ENCODE results near the gene BTN2A1.

DNA sequence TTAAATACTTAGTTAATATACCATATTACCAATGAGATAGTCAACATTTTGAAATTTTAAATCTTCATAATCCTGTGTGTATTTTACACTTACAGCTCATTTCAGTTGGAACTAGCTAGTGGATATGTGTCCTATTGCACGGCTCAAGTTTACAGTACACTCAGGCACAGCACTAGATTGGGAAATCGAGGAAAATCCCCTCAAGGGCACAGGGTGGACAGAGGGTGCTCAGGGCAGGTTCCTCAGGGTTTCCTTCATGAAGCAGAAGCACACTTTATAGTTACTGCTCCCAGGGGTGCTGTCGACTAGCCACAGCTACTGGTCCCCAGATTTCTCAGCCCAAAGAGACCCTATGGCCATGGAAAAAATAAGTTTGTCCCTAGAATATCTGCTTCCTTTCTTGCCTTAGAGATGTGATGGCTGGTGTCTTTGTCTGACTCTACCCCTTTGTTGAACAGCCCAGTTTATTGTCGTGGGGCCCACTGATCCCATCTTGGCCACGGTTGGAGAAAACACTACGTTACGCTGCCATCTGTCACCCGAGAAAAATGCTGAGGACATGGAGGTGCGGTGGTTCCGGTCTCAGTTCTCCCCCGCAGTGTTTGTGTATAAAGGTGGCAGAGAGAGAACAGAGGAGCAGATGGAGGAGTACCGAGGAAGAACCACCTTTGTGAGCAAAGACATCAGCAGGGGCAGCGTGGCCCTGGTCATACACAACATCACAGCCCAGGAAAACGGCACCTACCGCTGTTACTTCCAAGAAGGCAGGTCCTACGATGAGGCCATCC is 1.5 kb downstream of the BTN2A1 start:
- TF ChIP-seq, protein P1, sequence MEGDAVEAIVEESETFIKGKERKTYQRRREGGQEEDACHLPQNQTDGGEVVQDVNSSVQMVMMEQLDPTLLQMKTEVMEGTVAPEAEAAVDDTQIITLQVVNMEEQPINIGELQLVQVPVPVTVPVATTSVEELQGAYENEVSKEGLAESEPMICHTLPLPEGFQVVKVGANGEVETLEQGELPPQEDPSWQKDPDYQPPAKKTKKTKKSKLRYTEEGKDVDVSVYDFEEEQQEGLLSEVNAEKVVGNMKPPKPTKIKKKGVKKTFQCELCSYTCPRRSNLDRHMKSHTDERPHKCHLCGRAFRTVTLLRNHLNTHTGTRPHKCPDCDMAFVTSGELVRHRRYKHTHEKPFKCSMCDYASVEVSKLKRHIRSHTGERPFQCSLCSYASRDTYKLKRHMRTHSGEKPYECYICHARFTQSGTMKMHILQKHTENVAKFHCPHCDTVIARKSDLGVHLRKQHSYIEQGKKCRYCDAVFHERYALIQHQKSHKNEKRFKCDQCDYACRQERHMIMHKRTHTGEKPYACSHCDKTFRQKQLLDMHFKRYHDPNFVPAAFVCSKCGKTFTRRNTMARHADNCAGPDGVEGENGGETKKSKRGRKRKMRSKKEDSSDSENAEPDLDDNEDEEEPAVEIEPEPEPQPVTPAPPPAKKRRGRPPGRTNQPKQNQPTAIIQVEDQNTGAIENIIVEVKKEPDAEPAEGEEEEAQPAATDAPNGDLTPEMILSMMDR (IDR thresholded peaks at IDR 0.05; ENCODE audit: low read length) = no peak
- no peak for TF ChIP-seq EZH2 (IDR thresholded peaks at IDR 0.05; ENCODE audit: borderline replicate concordance, low read length)

Measured in OCI-LY1 (cell line).